Measurements from ENCODE around the gene CTH.
"Not testable (repeated sequence)": the region's sequence is repeated elsewhere in the genome, so short reads cannot be mapped to it uniquely, and the experiment has no call there.

CTH gene

DNA sequence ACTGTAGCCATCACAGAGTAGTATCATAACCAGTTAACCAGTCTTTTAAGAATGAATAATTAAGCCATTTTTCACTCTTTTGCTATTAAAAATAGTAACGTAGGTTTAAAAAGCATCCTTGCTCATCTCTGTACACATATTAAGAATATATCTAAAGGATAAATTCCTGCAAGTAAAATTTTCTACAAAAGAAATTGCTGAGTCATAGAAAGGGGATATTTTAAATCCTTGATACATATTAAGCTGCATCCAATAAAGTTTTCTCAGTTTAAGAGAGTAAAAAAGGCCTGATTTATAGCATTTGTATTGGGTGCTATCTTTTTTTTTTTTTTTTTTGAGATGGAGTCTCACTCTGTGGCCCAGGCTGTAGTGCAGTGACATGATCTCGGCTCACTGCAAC, 1.9 kb upstream of the CTH start:
- H3K4me3 ChIP-seq (replicated peaks; ENCODE audit: low read depth, low read length): no peak overlapping the region
- TF ChIP-seq, protein P1, sequence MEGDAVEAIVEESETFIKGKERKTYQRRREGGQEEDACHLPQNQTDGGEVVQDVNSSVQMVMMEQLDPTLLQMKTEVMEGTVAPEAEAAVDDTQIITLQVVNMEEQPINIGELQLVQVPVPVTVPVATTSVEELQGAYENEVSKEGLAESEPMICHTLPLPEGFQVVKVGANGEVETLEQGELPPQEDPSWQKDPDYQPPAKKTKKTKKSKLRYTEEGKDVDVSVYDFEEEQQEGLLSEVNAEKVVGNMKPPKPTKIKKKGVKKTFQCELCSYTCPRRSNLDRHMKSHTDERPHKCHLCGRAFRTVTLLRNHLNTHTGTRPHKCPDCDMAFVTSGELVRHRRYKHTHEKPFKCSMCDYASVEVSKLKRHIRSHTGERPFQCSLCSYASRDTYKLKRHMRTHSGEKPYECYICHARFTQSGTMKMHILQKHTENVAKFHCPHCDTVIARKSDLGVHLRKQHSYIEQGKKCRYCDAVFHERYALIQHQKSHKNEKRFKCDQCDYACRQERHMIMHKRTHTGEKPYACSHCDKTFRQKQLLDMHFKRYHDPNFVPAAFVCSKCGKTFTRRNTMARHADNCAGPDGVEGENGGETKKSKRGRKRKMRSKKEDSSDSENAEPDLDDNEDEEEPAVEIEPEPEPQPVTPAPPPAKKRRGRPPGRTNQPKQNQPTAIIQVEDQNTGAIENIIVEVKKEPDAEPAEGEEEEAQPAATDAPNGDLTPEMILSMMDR (IDR thresholded peaks at IDR 0.05; ENCODE audit: low read depth, low read length, missing control alignments): no peak
- DNase-seq (ENCODE audit: extremely low read depth, low read depth): no peak

DNA sequence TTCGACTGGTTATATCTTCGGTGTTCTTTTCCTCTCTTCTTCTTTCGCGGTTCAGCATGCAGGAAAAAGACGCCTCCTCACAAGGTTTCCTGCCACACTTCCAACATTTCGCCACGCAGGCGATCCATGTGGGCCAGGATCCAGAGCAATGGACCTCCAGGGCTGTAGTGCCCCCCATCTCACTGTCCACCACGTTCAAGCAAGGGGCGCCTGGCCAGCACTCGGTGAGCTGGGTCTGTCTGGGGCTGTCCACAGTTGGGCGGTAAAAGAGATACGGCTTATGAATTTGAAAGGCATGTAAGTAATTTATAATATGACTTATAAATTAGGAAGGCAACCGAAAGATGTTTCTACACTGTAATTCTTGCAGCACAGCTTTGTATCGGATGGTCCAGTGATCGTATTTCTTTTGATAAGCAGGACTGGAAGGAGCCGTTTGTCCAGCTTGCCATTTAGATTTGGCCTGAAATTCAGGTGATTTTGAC, 334 bp downstream of the CTH start:
- TF ChIP-seq, protein P1 (IDR thresholded peaks at IDR 0.05; ENCODE audit: low read depth, low read length, missing control alignments): no peak
- DNase-seq (ENCODE audit: extremely low read depth, low read depth): peak; percentile 11
- H3K4me3 ChIP-seq (replicated peaks; ENCODE audit: low read depth, low read length): peak overlapping the region; percentile 94

DNA sequence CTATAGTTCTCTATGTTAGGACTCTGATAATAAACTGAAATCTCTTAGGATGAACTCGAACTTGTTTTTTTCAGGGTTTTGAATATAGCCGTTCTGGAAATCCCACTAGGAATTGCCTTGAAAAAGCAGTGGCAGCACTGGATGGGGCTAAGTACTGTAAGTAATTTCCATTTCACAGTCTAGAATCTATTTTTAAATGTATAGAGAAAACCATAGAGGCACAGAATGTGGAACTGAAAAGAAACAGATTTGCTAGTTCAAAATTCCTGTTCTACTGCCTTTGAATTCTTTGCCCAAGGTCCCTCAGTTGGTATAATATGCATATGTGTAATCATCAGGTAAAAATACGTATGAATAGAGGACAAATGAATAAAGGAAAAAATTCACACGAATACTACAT, 4.8 kb downstream of the CTH start:
- TF ChIP-seq, protein P1 (IDR thresholded peaks at IDR 0.05; ENCODE audit: low read depth, low read length, missing control alignments): no peak
- no peak overlapping the region for H3K4me3 ChIP-seq (replicated peaks; ENCODE audit: low read depth, low read length)
- DNase-seq (ENCODE audit: extremely low read depth, low read depth): no peak

DNA sequence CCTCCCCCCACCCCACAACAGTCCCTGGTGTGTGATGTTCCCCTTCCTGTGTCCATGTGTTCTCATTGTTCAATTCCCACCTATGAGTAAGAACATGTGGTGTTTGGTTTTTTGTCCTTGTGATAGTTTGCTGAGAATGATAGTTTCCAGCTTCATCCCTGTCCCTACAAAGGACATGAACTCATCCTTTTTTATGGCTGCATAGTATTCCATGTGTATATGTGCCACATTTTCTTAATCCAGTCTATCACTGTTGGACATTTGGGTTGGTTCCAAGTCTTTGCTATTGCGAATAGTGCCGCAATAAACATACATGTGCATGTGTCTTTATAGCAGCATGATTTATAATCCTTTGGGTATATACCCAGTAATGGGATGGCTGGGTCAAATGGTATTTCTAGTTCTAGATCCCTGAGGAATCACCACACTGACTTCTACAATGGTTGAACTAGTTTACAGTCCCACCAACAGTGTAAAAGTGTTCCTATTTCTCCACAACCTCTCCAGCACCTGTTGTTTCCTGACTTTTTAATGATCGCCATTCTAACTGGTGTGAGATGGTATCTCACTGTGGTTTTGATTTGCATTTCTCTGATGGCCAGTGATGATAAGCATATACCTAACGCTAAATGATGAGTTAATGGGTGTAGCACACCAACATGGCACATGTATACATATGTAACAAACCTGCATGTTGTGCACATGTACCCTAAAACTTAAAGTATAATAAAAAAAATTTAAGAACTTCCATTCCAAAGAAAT, 8.1 kb downstream of the CTH start:
- not testable (repeated sequence) for DNase-seq (ENCODE audit: extremely low read depth, low read depth); H3K4me3 ChIP-seq (replicated peaks; ENCODE audit: low read depth, low read length)

DNA sequence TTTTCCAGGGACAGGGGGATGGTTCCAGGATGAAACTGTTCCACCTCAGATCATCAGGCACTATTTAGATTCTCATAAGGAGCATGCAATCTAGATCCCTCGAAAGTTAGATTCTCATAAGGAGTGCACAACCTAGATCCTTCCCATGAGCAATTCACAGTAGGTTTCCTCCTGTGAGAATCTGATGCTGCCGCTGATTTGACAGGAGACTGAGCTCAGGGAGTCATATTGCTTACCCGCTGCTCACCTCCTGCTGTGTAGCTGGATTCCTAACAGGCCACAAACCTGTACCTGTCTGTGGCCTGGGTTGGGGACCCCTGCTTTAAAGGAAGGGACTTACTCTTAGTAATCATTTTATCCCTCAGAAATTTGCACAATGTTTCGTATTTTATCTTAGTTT, 9.3 kb downstream of the CTH start:
- no peak for DNase-seq (ENCODE audit: extremely low read depth, low read depth)
- TF ChIP-seq, protein P1 (IDR thresholded peaks at IDR 0.05; ENCODE audit: low read depth, low read length, missing control alignments): no peak
- H3K4me3 ChIP-seq (replicated peaks; ENCODE audit: low read depth, low read length): no peak overlapping the region

DNA sequence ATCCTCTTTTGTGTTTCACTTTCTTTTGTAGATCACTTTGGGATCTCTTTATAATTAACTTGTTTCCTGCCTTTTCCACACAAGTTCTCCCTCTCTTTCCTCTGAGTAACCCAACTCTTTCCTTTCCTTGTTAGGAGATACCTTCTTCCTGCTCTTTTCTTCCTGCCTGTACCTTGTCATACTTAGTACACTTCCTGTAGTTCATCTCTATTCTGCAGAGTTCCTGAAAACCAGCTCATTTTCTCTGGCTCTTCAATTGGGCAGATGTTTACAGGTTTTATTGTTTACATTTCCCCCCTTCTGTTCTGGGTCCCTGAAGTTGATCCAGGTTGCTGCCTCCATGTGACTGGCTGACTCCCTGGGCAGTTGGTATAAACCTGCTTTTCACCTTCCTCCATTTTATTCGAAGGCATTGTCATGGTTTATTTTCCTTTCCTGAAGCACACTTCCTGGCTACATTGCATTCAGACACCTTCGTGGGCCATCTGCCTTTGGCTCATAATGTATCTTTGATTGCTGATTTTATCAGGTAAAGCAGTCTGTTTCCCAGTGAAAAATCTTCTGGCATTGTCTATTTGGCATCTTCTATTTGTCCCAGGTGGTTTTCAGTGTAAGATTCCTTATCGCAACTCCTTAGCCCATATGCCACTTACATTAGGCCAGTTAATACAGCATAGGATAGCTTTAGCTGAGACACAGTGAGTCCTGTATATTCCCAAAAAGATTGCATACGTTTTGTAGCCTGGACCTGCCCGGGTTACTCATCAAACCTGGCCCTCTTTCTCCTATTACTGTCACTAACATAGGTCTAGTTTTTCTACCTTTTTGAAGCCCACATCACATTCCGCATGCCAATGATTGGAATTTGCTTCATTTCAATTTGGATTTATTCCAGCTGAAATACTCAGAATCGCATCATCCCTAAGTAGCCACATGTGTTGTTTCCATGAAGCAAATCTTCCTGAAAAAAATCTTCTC, 15.4 kb downstream of the CTH start:
- DNase-seq (ENCODE audit: extremely low read depth, low read depth): no peak

More for the DNA sequence above, 15.4 kb downstream of the CTH start:
- TF ChIP-seq, protein P1 (IDR thresholded peaks at IDR 0.05; ENCODE audit: low read depth, low read length, missing control alignments): no peak
- H3K4me3 ChIP-seq (replicated peaks; ENCODE audit: low read depth, low read length): no peak overlapping the region
